GM19455 (cell line): Measurements from ENCODE around the gene CFAP57.
"Not testable (repeated sequence)": the region's sequence is repeated elsewhere in the genome, so short reads cannot be mapped to it uniquely, and the experiment has no call there.

Experiments
- ATAC-seq: cut with Tn5 transposase; IDR thresholded peaks from one replicate; pipeline ENCODE4 v1.9.1; 2021; ENCODE audit not compliant: unreplicated experiment

Gene CFAP57

DNA sequence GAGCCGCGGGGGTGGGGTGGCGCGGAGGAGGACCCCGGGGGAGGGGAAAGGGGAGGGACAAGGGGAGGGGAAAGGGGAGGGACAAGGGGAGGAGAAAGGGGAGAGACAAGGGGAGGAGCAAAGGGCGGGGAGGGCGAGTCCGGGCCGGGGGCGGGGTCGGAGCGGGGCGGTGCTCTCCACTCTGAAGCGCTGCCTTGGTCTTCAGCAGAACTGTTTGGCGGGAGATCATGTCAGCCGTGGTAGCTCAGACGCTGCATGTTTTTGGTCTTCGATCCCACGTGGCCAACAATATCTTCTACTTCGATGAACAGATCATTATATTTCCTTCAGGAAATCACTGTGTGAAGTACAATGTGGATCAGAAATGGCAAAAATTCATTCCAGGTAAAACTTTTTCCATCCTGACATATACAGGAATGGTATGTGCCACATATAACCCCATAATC lies 420 bp downstream of the CFAP57 start:
- ATAC-seq = peak; percentile 40

- no peak for ATAC-seq
These were observed 2.7 kb downstream of the CFAP57 start for GRCh38 chr1:43174873-43175272.

DNA sequence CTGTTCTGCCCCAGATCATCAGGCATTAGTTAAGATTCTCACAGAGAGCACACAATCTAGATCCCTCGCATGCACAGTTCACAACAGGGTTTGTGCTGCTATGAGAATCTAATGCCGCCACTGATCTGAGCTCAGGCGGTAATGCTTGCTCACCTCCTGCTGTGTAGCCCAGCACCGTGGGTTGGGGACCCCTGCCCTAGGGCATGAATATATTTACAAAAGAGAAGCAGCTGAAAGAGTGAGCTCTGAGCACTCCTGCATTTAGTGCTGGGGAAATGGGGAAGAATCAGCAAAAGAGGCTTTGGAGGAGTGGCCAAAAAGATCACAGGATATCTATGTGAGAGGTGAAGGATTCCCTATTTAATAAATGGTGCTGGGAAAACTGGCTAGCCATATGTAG lies 5.6 kb downstream of the CFAP57 start:
- ATAC-seq = no peak

DNA sequence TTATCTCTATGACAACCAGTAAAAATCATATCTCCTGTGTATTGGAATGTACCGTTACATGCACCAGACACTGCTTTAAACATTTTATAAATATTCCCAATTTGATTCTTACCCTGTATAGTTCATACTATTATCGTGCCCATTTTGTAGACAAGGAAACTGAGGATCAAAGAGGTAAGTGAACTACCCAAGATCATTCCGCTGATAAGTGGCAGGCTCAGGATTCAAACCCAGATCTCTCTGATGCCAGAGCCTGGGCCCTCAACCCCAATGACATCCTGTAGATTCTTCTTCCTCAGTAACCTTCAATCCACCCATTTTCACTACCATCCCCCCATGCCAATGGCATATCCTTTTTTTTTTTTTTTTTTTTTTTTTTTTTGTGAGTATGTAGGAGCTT lies 12.3 kb downstream of the CFAP57 start:
- ATAC-seq = no peak

GRCh38 chr1:43184995-43185394 lies 12.9 kb downstream of the CFAP57 start:
- no peak for ATAC-seq

GRCh38 chr1:43188106-43188505 lies 16.0 kb downstream of the CFAP57 start:
- no peak for ATAC-seq

DNA sequence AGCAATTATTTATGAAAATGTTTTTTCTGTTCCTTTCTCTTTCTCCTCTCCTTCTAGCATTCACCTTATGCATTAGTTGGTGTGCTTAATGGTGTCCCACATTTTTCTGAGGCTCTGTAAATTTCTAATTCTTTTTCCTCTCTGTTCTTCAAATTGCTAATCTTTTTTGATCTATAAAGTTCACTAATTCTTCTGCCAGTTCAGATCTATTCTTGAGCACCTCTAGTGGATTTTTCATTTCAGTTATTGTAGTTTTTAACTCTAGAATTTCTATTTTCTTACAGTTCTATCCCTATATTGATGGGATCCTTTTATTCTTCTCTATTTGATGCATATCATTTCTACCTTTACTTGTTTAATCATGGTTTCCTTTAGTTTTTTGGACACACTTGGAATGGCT lies 22.4 kb downstream of the CFAP57 start:
- no peak for ATAC-seq

GRCh38 chr1:43197343-43198127 lies 25.4 kb downstream of the CFAP57 start:
- ATAC-seq = no peak

- no peak for ATAC-seq
These were observed 27.1 kb downstream of the CFAP57 start for GRCh38 chr1:43199093-43199726.

DNA sequence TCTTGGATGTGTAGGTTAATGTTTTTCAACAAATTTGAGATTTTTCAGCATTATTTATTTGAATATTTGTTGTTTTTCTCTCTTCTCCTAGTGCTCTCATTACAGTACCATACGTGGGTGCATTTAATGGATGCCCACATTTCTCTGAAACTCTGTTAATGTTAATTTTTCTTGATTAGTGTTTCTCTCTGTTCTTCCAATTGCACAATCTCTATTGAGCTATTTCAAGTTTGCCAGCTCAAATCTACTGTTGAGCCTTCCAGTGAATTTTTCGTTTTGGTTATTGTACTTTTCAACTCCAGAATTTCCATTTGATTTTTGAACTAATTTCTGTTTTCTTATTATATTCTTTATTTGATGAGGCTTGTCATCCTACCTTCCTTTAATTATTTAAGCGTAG lies 31.7 kb downstream of the CFAP57 start:
- no peak for ATAC-seq

DNA sequence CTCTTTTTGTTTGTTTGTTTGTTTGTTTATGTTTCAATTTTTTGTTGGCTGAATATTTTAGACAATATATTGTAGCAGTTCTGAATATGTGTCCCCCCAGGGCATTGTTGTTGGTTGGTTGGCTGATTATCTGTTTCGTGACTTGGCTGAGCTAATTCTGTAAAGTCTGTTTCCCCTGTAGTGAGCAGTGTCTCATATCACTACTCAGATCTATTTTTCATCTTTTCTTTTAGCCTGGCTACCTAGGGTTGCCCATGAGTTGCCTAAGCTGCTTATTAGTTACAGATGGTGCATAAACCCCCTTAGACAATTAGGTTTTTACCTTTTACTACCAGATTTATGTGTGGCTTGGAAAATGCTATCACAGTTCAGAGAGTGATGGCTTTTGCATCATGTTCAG lies 32.3 kb downstream of the CFAP57 start:
- ATAC-seq = no peak

- no peak for ATAC-seq
These were observed 33.5 kb downstream of the CFAP57 start for GRCh38 chr1:43205671-43206070.

- ATAC-seq = no peak
These were observed 34.6 kb downstream of the CFAP57 start for GRCh38 chr1:43206600-43207228.

DNA sequence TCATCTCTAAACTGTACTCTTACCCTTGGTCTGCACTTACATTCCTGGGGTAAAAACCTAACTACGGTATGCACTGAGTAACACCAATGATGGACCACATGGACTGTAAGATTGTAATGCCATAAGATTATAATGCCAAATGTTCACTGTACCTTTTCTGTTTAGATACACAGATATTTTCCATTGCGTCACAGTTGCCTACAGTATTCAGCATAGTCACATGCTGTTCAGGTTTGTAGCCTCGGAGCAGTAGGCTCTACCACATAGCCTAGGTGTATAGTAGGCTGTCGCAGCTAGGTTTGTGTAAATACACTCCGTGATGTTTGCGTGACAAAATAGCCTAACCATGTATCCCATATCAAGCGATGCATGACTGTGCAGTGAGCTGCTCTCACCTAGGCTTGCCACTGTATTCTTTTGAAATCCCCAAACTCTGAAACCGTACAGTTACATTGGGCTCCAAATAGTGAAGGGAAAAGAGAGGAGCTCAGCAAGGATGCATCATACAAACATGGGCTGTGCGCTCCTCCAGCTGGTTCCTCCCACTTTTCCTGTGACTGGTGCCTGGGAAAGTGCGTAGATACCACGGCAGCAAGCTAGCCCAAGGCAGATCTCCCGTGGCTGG lies 35.2 kb downstream of the CFAP57 start:
- ATAC-seq = no peak

DNA sequence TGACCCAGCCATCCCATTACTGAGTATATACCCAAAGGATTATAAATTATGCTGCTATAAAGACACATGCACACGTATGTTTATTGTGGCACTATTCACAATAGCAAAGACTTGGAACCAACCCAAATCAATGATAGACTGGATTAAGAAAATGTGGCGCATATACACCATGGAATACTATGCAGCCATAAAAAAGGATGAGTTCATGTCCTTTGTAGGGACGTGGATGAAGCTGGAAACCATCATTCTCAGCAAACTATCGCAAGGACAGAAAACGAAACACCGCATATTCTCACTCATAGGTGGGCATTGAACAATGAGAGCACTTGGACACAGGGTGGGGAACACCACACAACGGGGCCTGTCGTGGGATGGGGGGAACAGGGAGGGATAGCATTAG lies 36.1 kb downstream of the CFAP57 start:
- ATAC-seq = not testable (repeated sequence)

- no peak for ATAC-seq
These were observed 42.6 kb downstream of the CFAP57 start for GRCh38 chr1:43214501-43215444.

- no peak for ATAC-seq
These were observed 45.6 kb downstream of the CFAP57 start for GRCh38 chr1:43217747-43218146.

- ATAC-seq = peak; percentile 77
These were observed 49.0 kb downstream of the CFAP57 start for GRCh38 chr1:43220905-43221778.

DNA sequence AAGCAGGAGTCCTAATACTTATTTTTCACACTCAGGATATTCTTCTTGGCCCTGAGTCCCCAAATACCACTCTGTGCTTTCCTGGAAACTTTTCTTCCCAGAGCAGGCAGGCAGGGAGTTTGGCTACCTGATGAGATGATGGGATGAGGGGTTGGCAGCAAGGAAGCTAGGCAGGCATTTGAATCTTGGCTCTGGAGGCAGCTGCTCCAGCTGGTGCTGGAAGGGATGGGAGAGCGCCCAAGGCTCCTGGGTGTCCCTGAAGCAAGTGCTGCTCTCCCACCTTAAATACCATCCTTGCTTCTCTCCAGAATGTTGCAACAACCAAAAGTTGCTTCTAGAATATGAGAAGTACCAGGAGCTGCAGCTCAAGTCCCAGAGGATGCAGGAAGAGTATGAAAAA lies 49.7 kb downstream of the CFAP57 start:
- no peak for ATAC-seq

DNA sequence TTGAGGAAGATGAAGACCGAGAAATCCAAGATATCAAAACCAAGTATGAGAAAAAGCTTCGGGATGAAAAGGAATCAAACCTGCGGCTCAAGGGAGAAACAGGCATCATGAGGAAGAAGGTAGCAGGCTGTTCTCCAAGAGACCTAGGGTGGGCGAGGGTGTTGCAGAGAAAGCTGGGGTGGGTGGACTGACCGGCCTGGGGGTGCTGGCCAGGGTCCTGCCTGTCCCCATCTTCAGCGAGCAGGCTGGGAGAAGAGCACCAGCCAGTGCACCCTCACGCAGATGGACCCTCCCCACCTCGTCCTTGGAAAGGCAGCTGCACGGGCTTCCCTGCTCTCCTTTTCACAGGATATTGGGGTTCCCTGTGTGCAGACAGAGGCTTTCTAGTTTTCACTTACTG lies 50.7 kb downstream of the CFAP57 start:
- ATAC-seq = no peak
